Left lobe of liver (tissue), 2 donors: ENCODE measurements around the gene KRTAP10-1. TPM values are rescaled to one million over a fixed set of nuclear protein-coding genes. Genes with fewer than 3 reads are reported as not detected.
"Not testable (repeated sequence)": the region's sequence is repeated elsewhere in the genome, so short reads cannot be mapped to it uniquely, and the experiment has no call there.

Experiments
- ATAC-seq: fragments of 200-7000 bp; cut with Tn5 transposase; one replicate; pipeline ENCODE4 v1.9.1; 2020; ENCODE audit warnings: mild to moderate bottlenecking, moderate library complexity
- DNase-seq: peaks from one replicate; pipeline ENCODE4 v3.0.0-alpha.2; 2020; ENCODE audit warnings: low spot score
- total RNA-seq: library from RNA; stranded (reverse); gene quantifications from one replicate; pipeline ENCODE4 v1.2.1, GENCODE V29; 2021
- donor health status: DM: no; HTN: no; CAD: no; lungs with moderate emphysema.
- donor health status: DM: no; HTN: yes; CAD: no.

KRTAP10-1 gene
- total RNA-seq = not detected

- no peak for ATAC-seq
- no peak for DNase-seq
These were observed at the start of gene KRTAP10-1 for GRCh38 chr21:44539991-44540666. TSS of gene KRTAP10-1 (minus strand) at chr21:44540195. CDS start at chr21:44540150, 45 bp downstream.

- ATAC-seq (no peak), DNase-seq (no peak)
These were observed 49.1 kb upstream of the KRTAP10-1 start for GRCh38 chr21:44589094-44589493.

- no peak for ATAC-seq
- no peak for DNase-seq
These were observed 45.9 kb upstream of the KRTAP10-1 start for GRCh38 chr21:44585892-44586291.

GRCh38 chr21:44583800-44584147 is 43.8 kb upstream of the KRTAP10-1 start:
- DNase-seq (no peak), ATAC-seq (no peak)

GRCh38 chr21:44583089-44583799 is 43.2 kb upstream of the KRTAP10-1 start:
- ATAC-seq = peak; percentile 86
- DNase-seq = peak; percentile 49

- ATAC-seq (no peak), DNase-seq (no peak)
These were observed 42.1 kb upstream of the KRTAP10-1 start for GRCh38 chr21:44582055-44582454.

- no peak for ATAC-seq
- DNase-seq = no peak
These were observed 41.2 kb upstream of the KRTAP10-1 start for GRCh38 chr21:44581158-44581557.

- DNase-seq (peak; percentile 43), ATAC-seq (peak; percentile 47)
These were observed 40.3 kb upstream of the KRTAP10-1 start, which contains the start of gene KRTAP10-5 for GRCh38 chr21:44580231-44580821. TSS of gene KRTAP10-5 (minus strand) at chr21:44580604. CDS start at chr21:44580578, 26 bp downstream.

GRCh38 chr21:44579833-44580144 is 39.8 kb upstream of the KRTAP10-1 start:
- DNase-seq (no peak), ATAC-seq (no peak)

- no peak for ATAC-seq
- no peak for DNase-seq
These were observed 39.2 kb upstream of the KRTAP10-1 start for GRCh38 chr21:44579056-44579832.

GRCh38 chr21:44578371-44579055 is 38.5 kb upstream of the KRTAP10-1 start:
- ATAC-seq (no peak), DNase-seq (no peak)

- ATAC-seq = no peak
- DNase-seq = no peak
These were observed 36.0 kb upstream of the KRTAP10-1 start for GRCh38 chr21:44576025-44576420.

- DNase-seq = no peak
These were observed 35.5 kb upstream of the KRTAP10-1 start for GRCh38 chr21:44575307-44576024.

GRCh38 chr21:44574457-44575306 is 34.7 kb upstream of the KRTAP10-1 start:
- peak; percentile 93 for ATAC-seq

More at GRCh38 chr21:44575307-44576024, 35.5 kb upstream of the KRTAP10-1 start:
- ATAC-seq = no peak

GRCh38 chr21:44573630-44574456 is 33.8 kb upstream of the KRTAP10-1 start, which contains the start of gene KRTAP10-4:
TSS of gene KRTAP10-4 (plus strand) at chr21:44573729. CDS start at chr21:44573759, 30 bp downstream.
- not testable (repeated sequence) for DNase-seq
- ATAC-seq = peak; percentile 14

More at GRCh38 chr21:44574457-44575306, 34.7 kb upstream of the KRTAP10-1 start:
- peak; percentile 86 for DNase-seq

GRCh38 chr21:44572959-44573583 is 33.1 kb upstream of the KRTAP10-1 start:
- no peak for ATAC-seq
- no peak for DNase-seq
